PC-9 (cell line): ENCODE results near the gene C10orf71.

Experiments
- CTCF ChIP-seq: fragments of 200-600 bp; sonication (generic); conservative IDR thresholded peaks from 2 replicates; pipeline ENCODE4 v1.6.1; 2017; ENCODE audit warnings: mixed run types, antibody characterized with exemption, mild to moderate bottlenecking, moderate library complexity
- EZH2 ChIP-seq: fragments of 200-600 bp; sonication (generic); IDR thresholded peaks from 2 replicates; pipeline ENCODE4 v1.8.0; 2017; ENCODE audit warnings: antibody characterized with exemption, low read depth

- TF ChIP-seq EZH2: no peak
- TF ChIP-seq CTCF: no peak
Observed at GRCh38 chr10:49257626-49258349, 41.2 kb upstream of the C10orf71 start.
